ENCODE data around the gene IGF2BP2. TPM values are rescaled to one million over a fixed set of nuclear protein-coding genes. Genes with fewer than 3 reads are reported as not detected.
"Not testable (repeated sequence)": the region's sequence is repeated elsewhere in the genome, so short reads cannot be mapped to it uniquely, and the experiment has no call there.

The IGF2BP2 gene
- polyA plus RNA-seq, 2 of the 4 experiments (the other 2 are of a cell fraction), result 2.2 to 6.1 TPM

- 62% methylated on average over 2 of the region's 2 CpGs for WGBS (ENCODE audit: missing lambda C conversion rate)
- ATAC-seq (no peak), DNase-seq (ENCODE audit: low read depth in 1 of 2, low spot score in 1 of 2) (no peak), FAIRE-seq (no peak)
- Histone ChIP-seq H3K4me1 (no peaks in the 10 kb centered on the region), H3K4me3 (no peak overlapping the region), H3K9me3 (no peaks in the 10 kb centered on the region), H3K27ac (no peak overlapping the region), H3K4me2 (no peak overlapping the region)
- POLR2A ChIA-PET, result no interaction called here
- CTCF ChIA-PET, result no interaction called here
- TF ChIP-seq EHMT2 (IDR thresholded peaks at IDR 0.05; ENCODE audit: low read depth) (no peak), KDM1A (IDR thresholded peaks at IDR 0.05; ENCODE audit: low read depth) (peak; percentile 49; the same call in 1 of the 2 replicates), ZFP36 (IDR thresholded peaks at IDR 0.05; ENCODE audit: borderline replicate concordance, partially characterized antibody) (peak; percentile 38)
Measured at GRCh38 chr3:185843635-185844034, 18.8 kb upstream of the IGF2BP2 start.

- Histone ChIP-seq H3K4me1 (no peaks in the 10 kb centered on the region), H3K4me3 (no peak overlapping the region), H3K27ac (no peak overlapping the region), H3K9me3 (no peaks in the 10 kb centered on the region), H3K4me2 (no peak overlapping the region)
- DNase-seq (ENCODE audit: low read depth in 1 of 2, low spot score in 1 of 2) (no peak), ATAC-seq (no peak), FAIRE-seq (no peak)
- ChIA-PET CTCF (no interaction called here), POLR2A (no interaction called here)
- WGBS (ENCODE audit: missing lambda C conversion rate), result 89% methylated on average over 2 of the region's 3 CpGs
- TF ChIP-seq EP300 (IDR thresholded peaks at IDR 0.05) (no peak), KDM5A (IDR thresholded peaks at IDR 0.05) (no peak), JUN (IDR thresholded peaks at IDR 0.05) (no peak), FOXS1 (CRISPR knock-in tag; IDR thresholded peaks at IDR 0.05) (no peak), HOXB5 (CRISPR knock-in tag; IDR thresholded peaks at IDR 0.05) (no peak)
- TF ChIP-seq, protein P1, sequence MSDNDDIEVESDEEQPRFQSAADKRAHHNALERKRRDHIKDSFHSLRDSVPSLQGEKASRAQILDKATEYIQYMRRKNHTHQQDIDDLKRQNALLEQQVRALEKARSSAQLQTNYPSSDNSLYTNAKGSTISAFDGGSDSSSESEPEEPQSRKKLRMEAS (IDR thresholded peaks at IDR 0.05), result no peak
- TF ChIP-seq, protein P2, sequence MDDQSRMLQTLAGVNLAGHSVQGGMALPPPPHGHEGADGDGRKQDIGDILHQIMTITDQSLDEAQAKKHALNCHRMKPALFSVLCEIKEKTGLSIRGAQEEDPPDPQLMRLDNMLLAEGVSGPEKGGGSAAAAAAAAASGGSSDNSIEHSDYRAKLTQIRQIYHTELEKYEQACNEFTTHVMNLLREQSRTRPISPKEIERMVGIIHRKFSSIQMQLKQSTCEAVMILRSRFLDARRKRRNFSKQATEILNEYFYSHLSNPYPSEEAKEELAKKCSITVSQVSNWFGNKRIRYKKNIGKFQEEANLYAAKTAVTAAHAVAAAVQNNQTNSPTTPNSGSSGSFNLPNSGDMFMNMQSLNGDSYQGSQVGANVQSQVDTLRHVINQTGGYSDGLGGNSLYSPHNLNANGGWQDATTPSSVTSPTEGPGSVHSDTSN (IDR thresholded peaks at IDR 0.05), result no peak
Measured at GRCh38 chr3:185843126-185843525, 18.3 kb upstream of the IGF2BP2 start.

- H3K4me1 ChIP-seq, result peaks cover 4% of the 10 kb centered on the region; the same call in 2 of the 3 replicates
- CTCF ChIA-PET, result no interaction called here
- ATAC-seq, result no peak
- H3K4me3 ChIP-seq, result no peak overlapping the region
- POLR2A ChIA-PET, result no interaction called here
- FAIRE-seq, result no peak
- H3K4me2 ChIP-seq, result no peak overlapping the region
- DNase-seq (ENCODE audit: low read depth in 1 of 2, low spot score in 1 of 2), result no peak
- 83% methylated on average over 4 of the region's 4 CpGs for WGBS (ENCODE audit: missing lambda C conversion rate)
- TF ChIP-seq RARB (CRISPR knock-in tag; IDR thresholded peaks at IDR 0.05) (no peak), SREBF2 (IDR thresholded peaks at IDR 0.05) (no peak), KDM1A (IDR thresholded peaks at IDR 0.05; ENCODE audit: low read depth) (no peak)
- H3K9me3 ChIP-seq, result no peaks in the 10 kb centered on the region
- no peak overlapping the region for H3K27ac ChIP-seq
Measured at GRCh38 chr3:185842241-185842640, 17.4 kb upstream of the IGF2BP2 start.

DNA sequence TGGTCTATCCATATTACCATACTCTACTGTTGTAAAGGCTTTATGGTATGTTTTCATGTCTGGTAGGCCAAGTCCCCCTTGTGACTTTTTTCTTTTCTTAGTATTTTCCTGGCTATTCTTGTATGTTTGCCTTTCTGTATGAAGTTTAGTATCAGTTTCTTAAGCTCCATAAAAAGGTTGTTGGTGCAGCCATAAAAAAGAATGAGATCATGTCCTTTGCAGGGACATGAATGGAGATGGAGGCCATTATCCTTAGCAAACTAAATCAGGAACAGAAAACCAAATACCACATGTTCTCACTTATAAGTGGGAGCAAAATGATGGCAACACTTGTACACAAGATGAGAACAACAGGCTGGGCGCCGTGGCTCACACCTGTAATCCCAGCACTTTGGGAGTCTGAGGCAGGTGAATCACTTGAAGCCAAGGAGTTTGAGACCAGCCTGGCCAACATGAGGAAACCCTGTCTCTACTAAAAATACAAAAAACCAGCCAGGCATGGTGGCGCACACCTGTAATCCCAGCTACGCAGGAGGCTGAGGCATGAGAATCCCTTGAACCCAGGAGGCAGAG is 13.7 kb upstream of the IGF2BP2 start:
- WGBS (ENCODE audit: missing lambda C conversion rate), result 93% methylated on average over 4 of the region's 4 CpGs
- H3K27ac ChIP-seq; POLR2A ChIA-PET; H3K4me2 ChIP-seq; ATAC-seq; H3K4me3 ChIP-seq; FAIRE-seq; DNase-seq (ENCODE audit: low read depth in 1 of 2, low spot score in 1 of 2); H3K9me3 ChIP-seq: not testable (repeated sequence)
- peaks cover 12% of the 10 kb centered on the region; the same call in 2 of the 3 replicates for H3K4me1 ChIP-seq
- CTCF ChIA-PET, result interaction anchor here (0.9 kb wide), 1 partner anchor 178 kb away, joined by 4 read pairs; no protein-coding TSS in a partner anchor

DNA sequence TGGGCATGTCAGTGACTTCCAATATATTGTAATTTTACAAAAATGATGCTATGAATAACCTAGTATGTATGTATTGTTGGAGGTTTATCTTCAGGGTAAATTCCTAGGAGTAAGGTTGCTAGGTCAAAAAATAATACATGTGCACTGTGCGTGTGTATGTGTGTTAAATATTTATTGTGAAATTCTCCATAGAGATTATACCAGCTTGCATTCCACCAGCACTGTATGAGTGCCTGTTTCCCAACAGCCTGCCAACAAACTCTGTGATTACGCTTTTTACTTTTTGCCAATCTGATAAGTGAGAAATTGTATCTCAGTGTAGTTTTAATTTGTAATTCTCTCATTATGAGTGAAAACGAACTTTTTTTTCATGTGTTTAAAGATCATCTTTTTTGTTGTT is 12.6 kb upstream of the IGF2BP2 start:
- WGBS (ENCODE audit: missing lambda C conversion rate), result 60% methylated on average over 3 of the region's 3 CpGs
- no peak for FAIRE-seq
- no peak for TF ChIP-seq FOSB (CRISPR knock-in tag; IDR thresholded peaks at IDR 0.05)
- no peak for TF ChIP-seq NR3C1 (IDR thresholded peaks at IDR 0.05)
- no peak for TF ChIP-seq ZC3H11A (IDR thresholded peaks at IDR 0.05)
- TF ChIP-seq, protein P3, sequence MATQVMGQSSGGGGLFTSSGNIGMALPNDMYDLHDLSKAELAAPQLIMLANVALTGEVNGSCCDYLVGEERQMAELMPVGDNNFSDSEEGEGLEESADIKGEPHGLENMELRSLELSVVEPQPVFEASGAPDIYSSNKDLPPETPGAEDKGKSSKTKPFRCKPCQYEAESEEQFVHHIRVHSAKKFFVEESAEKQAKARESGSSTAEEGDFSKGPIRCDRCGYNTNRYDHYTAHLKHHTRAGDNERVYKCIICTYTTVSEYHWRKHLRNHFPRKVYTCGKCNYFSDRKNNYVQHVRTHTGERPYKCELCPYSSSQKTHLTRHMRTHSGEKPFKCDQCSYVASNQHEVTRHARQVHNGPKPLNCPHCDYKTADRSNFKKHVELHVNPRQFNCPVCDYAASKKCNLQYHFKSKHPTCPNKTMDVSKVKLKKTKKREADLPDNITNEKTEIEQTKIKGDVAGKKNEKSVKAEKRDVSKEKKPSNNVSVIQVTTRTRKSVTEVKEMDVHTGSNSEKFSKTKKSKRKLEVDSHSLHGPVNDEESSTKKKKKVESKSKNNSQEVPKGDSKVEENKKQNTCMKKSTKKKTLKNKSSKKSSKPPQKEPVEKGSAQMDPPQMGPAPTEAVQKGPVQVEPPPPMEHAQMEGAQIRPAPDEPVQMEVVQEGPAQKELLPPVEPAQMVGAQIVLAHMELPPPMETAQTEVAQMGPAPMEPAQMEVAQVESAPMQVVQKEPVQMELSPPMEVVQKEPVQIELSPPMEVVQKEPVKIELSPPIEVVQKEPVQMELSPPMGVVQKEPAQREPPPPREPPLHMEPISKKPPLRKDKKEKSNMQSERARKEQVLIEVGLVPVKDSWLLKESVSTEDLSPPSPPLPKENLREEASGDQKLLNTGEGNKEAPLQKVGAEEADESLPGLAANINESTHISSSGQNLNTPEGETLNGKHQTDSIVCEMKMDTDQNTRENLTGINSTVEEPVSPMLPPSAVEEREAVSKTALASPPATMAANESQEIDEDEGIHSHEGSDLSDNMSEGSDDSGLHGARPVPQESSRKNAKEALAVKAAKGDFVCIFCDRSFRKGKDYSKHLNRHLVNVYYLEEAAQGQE (IDR thresholded peaks at IDR 0.05), result no peak
- TF ChIP-seq KDM5A (IDR thresholded peaks at IDR 0.05), result no peak
- TF ChIP-seq, protein P4, sequence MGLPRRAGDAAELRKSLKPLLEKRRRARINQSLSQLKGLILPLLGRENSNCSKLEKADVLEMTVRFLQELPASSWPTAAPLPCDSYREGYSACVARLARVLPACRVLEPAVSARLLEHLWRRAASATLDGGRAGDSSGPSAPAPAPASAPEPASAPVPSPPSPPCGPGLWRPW (IDR thresholded peaks at IDR 0.05), result no peak
- TF ChIP-seq NPAS2 (CRISPR knock-in tag; IDR thresholded peaks at IDR 0.05; ENCODE audit: borderline replicate concordance), result no peak
- no peak for TF ChIP-seq EHMT2 (IDR thresholded peaks at IDR 0.05; ENCODE audit: low read depth)
- no peak for TF ChIP-seq BCL3 (IDR thresholded peaks at IDR 0.05)

More for the DNA sequence above, 12.6 kb upstream of the IGF2BP2 start:
- POLR2A ChIA-PET, result no interaction called here
- DNase-seq (ENCODE audit: low read depth in 1 of 2, low spot score in 1 of 2) (no peak), ATAC-seq (peak; percentile 39 to 63; a peak in 4 of 6 replicates)
- Histone ChIP-seq H3K4me1 (peaks cover 12% of the 10 kb centered on the region; the same call in 2 of the 3 replicates), H3K4me3 (no peak overlapping the region), H3K4me2 (peak overlapping the region; percentile 72), H3K9me3 (no peaks in the 10 kb centered on the region), H3K27ac (no peak overlapping the region)
- CTCF ChIA-PET, result interaction anchor here (0.6 kb wide), 1 partner anchor 177 kb away, joined by 3 read pairs; no protein-coding TSS in a partner anchor

Measured in A549 (cell line).